GM10266 (cell line): Measurements from ENCODE around the gene TRIM29.

Source experiments
- DNase-seq: peaks from one replicate; pipeline ENCODE4 v3.0.0; 2012; ENCODE audit errors: extremely low spot score
- CTCF ChIP-seq: IDR thresholded peaks from 2 replicates; pipeline ENCODE4 v1.5.1; 2012; ENCODE audit warnings: mild to moderate bottlenecking, low read depth; ENCODE audit not compliant: control insufficient read depth, insufficient read depth; ENCODE audit errors: missing control alignments

TRIM29 gene

GRCh38 chr11:120141768-120142423 lies 4.0 kb upstream of the TRIM29 start:
- TF ChIP-seq CTCF = no peak
- no peak for DNase-seq

- DNase-seq = no peak
- no peak for TF ChIP-seq CTCF
Observed at GRCh38 chr11:120141113-120141767, 3.3 kb upstream of the TRIM29 start.

GRCh38 chr11:120139316-120140069 lies 1.6 kb upstream of the TRIM29 start:
- no peak for DNase-seq
- TF ChIP-seq CTCF = no peak

- no peak for TF ChIP-seq CTCF
- DNase-seq = no peak
Observed at GRCh38 chr11:120137187-120137610, 714 bp downstream of the TRIM29 start.

- DNase-seq = no peak
- no peak for TF ChIP-seq CTCF
Observed at GRCh38 chr11:120136356-120136755, 1.6 kb downstream of the TRIM29 start.

- no peak for TF ChIP-seq CTCF
- DNase-seq = no peak
Observed at GRCh38 chr11:120135838-120136237, 2.1 kb downstream of the TRIM29 start.

GRCh38 chr11:120134931-120135228 lies 3.0 kb downstream of the TRIM29 start:
- DNase-seq = no peak
- TF ChIP-seq CTCF = no peak
